ENCODE measurements around the gene B3GNT3.

Gene B3GNT3

GRCh38 chr19:17841371-17841809 is 46.5 kb downstream of the B3GNT3 start:
- no peak overlapping the region for H2AFZ ChIP-seq (ENCODE audit: low read length)

GRCh38 chr19:17841810-17842662 is 47.1 kb downstream of the B3GNT3 start:
- no peaks in the 10 kb centered on the region for H3K9me3 ChIP-seq (replicated peaks; ENCODE audit: insufficient read depth, low read length)
- TF ChIP-seq EZH2 (optimal IDR thresholded peaks at IDR 0.05; ENCODE audit: low read depth, low read length) = no peak
- no peak for TF ChIP-seq CTCF (IDR thresholded peaks at IDR 0.05; ENCODE audit: low read length)
- TF ChIP-seq EZH2phosphoT487 (IDR thresholded peaks at IDR 0.05; ENCODE audit: low read length) = no peak
- H3F3A ChIP-seq (ENCODE audit: insufficient read depth, low read length) = no peaks in the 10 kb centered on the region
- no peaks in the 10 kb centered on the region for H3K9me2 ChIP-seq (replicated peaks; ENCODE audit: insufficient read depth, low read length)
- no peaks in the 10 kb centered on the region for H3K27me3 ChIP-seq (replicated peaks; ENCODE audit: insufficient read depth, low read length)
- H3K4me1 ChIP-seq (ENCODE audit: low read length) = no peaks in the 10 kb centered on the region
- no peaks in the 10 kb centered on the region for H3K79me2 ChIP-seq (ENCODE audit: low read length)
- H4K20me1 ChIP-seq (ENCODE audit: insufficient read depth, low read length) = no peaks in the 10 kb centered on the region
- no peak for DNase-seq
- no peak overlapping the region for H3K9ac ChIP-seq (ENCODE audit: low read length)
- no peaks in the 10 kb centered on the region for H3K36me3 ChIP-seq (replicated peaks; ENCODE audit: insufficient read depth, low read length)
- H3K27ac ChIP-seq (ENCODE audit: low read length) = no peak overlapping the region
- no peak overlapping the region for H3K4me2 ChIP-seq (ENCODE audit: low read depth, low read length)
- H3K4me3 ChIP-seq (ENCODE audit: low read length) = no peak overlapping the region
- no peak overlapping the region for H2AFZ ChIP-seq (ENCODE audit: low read length)

More at GRCh38 chr19:17841371-17841809, 46.5 kb downstream of the B3GNT3 start:
- H3K4me1 ChIP-seq (ENCODE audit: low read length) = no peaks in the 10 kb centered on the region
- H3K4me3 ChIP-seq (ENCODE audit: low read length) = no peak overlapping the region
- H3K9me2 ChIP-seq (replicated peaks; ENCODE audit: insufficient read depth, low read length) = no peaks in the 10 kb centered on the region
- no peak for DNase-seq
- no peak overlapping the region for H3K27ac ChIP-seq (ENCODE audit: low read length)
- TF ChIP-seq CTCF (IDR thresholded peaks at IDR 0.05; ENCODE audit: low read length) (no peak), EZH2phosphoT487 (IDR thresholded peaks at IDR 0.05; ENCODE audit: low read length) (no peak), EZH2 (optimal IDR thresholded peaks at IDR 0.05; ENCODE audit: low read depth, low read length) (no peak)
- no peaks in the 10 kb centered on the region for H3K27me3 ChIP-seq (replicated peaks; ENCODE audit: insufficient read depth, low read length)
- no peaks in the 10 kb centered on the region for H4K20me1 ChIP-seq (ENCODE audit: insufficient read depth, low read length)
- no peaks in the 10 kb centered on the region for H3K9me3 ChIP-seq (replicated peaks; ENCODE audit: insufficient read depth, low read length)
- no peaks in the 10 kb centered on the region for H3F3A ChIP-seq (ENCODE audit: insufficient read depth, low read length)
- H3K4me2 ChIP-seq (ENCODE audit: low read depth, low read length) = no peak overlapping the region
- no peak overlapping the region for H3K9ac ChIP-seq (ENCODE audit: low read length)
- no peaks in the 10 kb centered on the region for H3K79me2 ChIP-seq (ENCODE audit: low read length)
- H3K36me3 ChIP-seq (replicated peaks; ENCODE audit: insufficient read depth, low read length) = no peaks in the 10 kb centered on the region

GRCh38 chr19:17842663-17843291 is 47.8 kb downstream of the B3GNT3 start:
- no peaks in the 10 kb centered on the region for H3K9me3 ChIP-seq (replicated peaks; ENCODE audit: insufficient read depth, low read length)
- no peaks in the 10 kb centered on the region for H3K27me3 ChIP-seq (replicated peaks; ENCODE audit: insufficient read depth, low read length)
- H3K79me2 ChIP-seq (ENCODE audit: low read length) = no peaks in the 10 kb centered on the region
- H3K9ac ChIP-seq (ENCODE audit: low read length) = no peak overlapping the region
- H3K36me3 ChIP-seq (replicated peaks; ENCODE audit: insufficient read depth, low read length) = no peaks in the 10 kb centered on the region
- no peaks in the 10 kb centered on the region for H4K20me1 ChIP-seq (ENCODE audit: insufficient read depth, low read length)
- no peak overlapping the region for H3K27ac ChIP-seq (ENCODE audit: low read length)
- H3K4me1 ChIP-seq (ENCODE audit: low read length) = peaks cover under 1% of the 10 kb centered on the region; the same call in 1 of the 2 replicates
- 0 out of 2 replicates have a peak, but pooled peaks cover 1% of the 10 kb centered on the region for H3F3A ChIP-seq (ENCODE audit: insufficient read depth, low read length)
- H3K4me2 ChIP-seq (ENCODE audit: low read depth, low read length) = no peak overlapping the region
- H3K9me2 ChIP-seq (replicated peaks; ENCODE audit: insufficient read depth, low read length) = no peaks in the 10 kb centered on the region
- no peak for TF ChIP-seq EZH2phosphoT487 (IDR thresholded peaks at IDR 0.05; ENCODE audit: low read length)
- TF ChIP-seq EZH2 (optimal IDR thresholded peaks at IDR 0.05; ENCODE audit: low read depth, low read length) = no peak
- TF ChIP-seq CTCF (IDR thresholded peaks at IDR 0.05; ENCODE audit: low read length) = no peak
- no peak for DNase-seq
- H3K4me3 ChIP-seq (ENCODE audit: low read length) = no peak overlapping the region
- H2AFZ ChIP-seq (ENCODE audit: low read length) = no peak overlapping the region

Data from MM.1S (cell line).